GM21717 (cell line): ENCODE results near the gene WWOX.
"Not testable (repeated sequence)": the region's sequence is repeated elsewhere in the genome, so short reads cannot be mapped to it uniquely, and the experiment has no call there.

Experiments used
- ATAC-seq: cut with Tn5 transposase; IDR thresholded peaks from one replicate; pipeline ENCODE4 v1.9.1; 2021; ENCODE audit warnings: mild to moderate bottlenecking, moderate library complexity; ENCODE audit not compliant: unreplicated experiment

The WWOX gene

GRCh38 chr16:78099271-78100111 lies at the start of gene WWOX:
Gene WWOX, plus strand, starts transcription at chr16:78099654.
- ATAC-seq: peak; percentile 97

DNA sequence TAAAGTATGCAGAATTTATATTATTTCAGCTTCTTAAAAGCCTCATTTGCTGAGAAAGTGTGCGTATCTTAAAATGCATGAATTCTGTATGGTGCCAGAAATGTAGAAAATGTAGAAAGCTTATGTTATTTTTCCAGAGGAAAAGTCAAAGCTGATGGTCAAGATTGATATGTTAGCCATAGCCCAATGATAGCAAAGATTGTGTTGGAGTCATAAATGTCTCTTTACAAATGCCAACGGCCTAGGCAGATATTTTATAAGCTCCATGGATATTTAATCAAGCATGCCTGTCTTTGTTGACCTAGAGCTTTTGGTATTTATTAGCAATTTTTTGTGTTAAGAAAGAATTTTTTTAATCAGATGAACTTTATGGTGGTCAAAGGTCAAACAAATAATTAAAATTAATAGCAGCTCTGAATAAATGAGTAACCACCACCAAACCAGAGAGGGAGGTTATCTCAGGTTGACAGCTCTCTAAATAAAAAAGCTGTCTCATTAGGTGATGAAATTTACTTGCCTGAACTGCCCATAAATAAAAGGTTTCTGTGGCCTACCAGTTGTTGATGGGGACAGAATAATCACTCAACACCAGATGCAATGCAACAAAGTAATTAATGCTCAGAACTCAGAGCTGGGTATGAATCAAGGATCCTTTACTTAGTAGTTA lies 48.6 kb upstream of the WWOX start:
- ATAC-seq: no peak

DNA sequence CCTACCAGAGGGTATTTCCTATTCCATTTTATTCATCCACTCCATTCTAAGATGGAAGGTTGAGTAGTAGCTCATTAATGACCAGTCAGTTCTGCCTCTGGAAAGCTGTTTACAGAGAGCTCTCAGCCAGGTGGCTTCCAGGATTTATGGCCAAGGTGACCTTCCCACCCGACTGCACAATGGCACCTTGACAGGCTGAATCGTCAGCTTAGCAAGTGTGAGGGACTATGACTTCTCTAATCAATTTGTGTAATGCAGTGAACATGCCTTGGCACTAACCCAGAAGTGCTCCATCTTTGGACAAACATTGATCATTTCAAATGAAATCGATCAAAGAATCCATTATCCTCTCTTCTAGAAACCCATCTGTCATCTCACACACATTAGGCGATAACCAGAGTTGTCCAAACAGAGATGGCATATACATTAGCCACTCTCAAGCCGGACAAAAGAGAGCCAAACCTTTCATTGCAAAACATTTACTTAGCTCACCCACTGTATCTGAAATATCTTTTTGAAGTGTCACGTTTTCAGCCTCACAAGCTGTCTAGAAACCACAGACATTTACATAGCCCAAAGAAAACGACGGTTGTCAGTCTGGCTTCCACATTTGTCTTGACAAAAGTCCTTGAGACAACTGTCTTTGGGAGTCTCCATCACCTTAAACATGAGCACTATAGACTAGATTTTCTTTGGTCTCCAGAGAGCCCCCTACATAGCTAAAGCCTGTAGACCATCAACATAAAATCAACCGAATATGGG lies 41.5 kb upstream of the WWOX start:
- ATAC-seq: no peak

GRCh38 chr16:78059806-78060205 lies 39.6 kb upstream of the WWOX start:
- not testable (repeated sequence) for ATAC-seq

GRCh38 chr16:78060295-78060694 lies 39.2 kb upstream of the WWOX start:
- no peak for ATAC-seq

DNA sequence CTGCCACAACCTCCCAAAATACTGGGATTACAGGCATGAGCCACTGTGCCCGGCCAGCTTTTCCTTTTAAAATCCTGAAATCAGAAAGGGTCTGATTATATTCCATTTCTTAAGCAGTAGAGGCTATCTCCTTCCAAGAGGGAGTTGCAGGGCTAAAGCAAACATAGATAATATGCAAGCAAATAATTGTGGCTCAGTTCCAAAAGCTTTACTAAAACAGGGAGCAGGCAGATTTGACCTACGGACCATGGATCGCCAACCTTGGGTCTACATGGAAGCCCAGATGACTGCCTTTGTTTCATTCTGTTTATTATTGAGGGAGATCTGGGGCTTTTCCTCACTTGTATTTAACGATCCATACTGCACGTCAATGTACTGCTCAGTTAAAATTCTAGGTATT lies 38.6 kb upstream of the WWOX start:
- ATAC-seq: no peak

DNA sequence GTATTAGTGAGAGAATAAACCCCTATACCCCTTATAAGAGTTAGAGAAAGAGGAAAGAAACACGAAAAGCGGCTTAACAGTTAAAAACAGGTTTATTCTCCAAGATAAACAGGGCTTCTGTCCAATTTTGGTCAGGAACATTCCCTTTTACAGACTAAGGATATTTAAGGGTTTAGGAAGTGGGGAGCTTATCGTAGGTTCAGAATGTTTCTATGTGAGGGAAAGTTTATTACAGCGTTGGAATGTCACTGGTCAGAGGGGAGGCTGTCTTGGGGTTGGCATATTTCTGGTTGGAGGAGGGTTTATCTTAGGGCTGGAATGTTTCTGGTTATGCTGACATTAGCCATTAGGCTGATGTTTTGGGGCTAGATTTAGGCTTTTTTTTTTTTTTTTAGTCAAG lies 34.1 kb upstream of the WWOX start:
- no peak for ATAC-seq

DNA sequence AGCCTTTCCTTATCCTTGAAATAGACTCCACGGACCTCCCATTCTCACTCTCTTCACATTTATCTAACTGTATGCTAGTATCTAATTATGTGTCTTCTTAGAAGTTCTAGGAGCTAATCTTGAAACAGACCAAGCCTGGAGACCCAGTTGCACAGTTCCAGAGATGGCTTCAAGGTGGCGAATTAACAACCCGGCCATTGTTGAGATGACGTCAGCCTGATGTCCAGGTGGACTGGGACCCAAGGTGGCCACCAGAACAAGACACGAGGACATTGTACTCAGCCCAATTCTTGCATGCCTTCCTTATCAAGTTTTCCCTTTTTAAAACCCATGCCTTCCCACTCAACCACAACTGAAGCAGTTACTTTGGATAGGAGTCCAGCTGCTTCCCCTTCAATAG lies 29.5 kb upstream of the WWOX start:
- ATAC-seq: no peak

DNA sequence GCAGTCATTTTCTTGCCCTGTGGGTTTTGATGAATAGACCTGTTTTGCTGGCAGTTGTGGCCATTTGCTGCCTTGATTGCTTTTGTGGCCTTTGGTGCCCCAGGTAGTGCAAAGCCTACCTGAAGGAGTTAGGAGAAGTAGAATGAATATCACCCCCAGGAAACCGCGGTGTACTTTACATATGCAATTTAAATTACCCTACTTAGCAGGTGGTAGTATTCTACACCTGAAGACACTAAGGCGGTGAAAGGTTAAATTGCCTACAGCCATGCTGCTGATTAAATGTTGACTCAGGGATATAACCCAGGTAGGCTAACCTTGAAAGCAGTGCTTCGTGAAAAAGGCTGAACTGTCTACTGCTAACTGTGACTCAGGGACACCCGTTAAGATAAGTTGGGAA lies 27.2 kb upstream of the WWOX start:
- no peak for ATAC-seq

GRCh38 chr16:78075800-78076199 lies 23.7 kb upstream of the WWOX start:
- ATAC-seq: no peak

- ATAC-seq: no peak
Observed at GRCh38 chr16:78081341-78081740, 18.1 kb upstream of the WWOX start.

GRCh38 chr16:78091419-78091818 lies 8.0 kb upstream of the WWOX start:
- ATAC-seq: no peak

- no peak for ATAC-seq
Observed at GRCh38 chr16:78092758-78093157, 6.7 kb upstream of the WWOX start.

GRCh38 chr16:78094166-78094565 lies 5.3 kb upstream of the WWOX start:
- no peak for ATAC-seq

DNA sequence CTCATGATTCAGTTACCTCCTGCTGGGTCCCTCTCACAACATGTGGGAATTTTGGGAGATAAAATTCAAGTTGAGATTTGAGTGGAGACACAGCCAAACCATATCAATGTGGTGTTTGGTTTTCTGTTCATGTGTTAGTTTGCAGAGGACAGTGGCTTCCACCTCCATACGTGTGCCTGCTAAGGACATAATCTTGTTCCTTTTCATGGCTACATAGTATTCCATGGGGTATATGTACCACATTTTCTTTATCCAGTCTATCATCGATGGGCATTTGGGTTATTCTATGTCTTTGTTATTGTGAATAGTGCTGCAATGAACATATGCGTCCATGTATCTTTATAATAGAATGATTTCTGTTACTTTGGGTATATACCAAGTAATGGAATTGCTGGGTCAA lies 4.5 kb upstream of the WWOX start:
- no peak for ATAC-seq

DNA sequence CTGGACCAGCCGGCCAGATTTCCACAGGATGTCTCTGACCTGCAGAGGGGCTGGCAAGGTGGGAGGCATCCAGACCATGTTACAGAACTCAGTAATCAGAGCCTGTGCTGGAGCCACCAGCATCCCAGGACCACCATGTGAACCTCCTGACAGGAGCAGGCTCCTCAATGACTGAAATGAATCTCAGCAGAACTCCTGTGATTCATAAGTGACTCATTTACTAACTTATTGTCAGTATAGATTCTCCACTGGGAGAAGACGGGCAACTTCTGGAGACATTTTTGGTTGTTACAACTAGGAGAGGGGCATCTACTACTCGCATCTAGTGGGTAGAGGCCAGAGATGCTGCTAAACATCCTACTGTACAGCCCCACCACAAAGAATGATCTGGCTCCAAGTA lies 3.1 kb upstream of the WWOX start:
- ATAC-seq: no peak

- ATAC-seq: no peak
Observed at GRCh38 chr16:78097548-78097947, 1.9 kb upstream of the WWOX start.

DNA sequence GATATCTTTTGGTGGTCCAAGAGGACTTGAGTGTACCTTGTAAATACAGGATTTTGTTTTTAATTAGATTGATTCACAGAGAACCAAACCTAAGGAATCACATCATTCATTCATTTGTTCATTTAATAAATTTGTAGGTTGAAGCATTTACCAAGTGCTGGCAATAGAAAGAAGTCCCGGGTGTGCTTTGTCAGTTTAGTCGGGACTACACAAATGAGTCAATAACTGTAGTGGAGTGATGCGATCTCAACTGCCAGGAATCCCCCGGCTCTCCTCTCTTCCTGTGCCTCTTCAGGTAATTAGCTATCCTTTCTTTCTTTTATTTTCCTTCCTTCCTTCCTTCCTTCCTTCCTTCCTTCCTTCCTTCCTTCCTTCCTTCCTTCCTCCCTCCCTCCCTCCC lies 1.4 kb upstream of the WWOX start:
- no peak for ATAC-seq

GRCh38 chr16:78098595-78099270 lies 721 bp upstream of the WWOX start:
- ATAC-seq: no peak

GRCh38 chr16:78100112-78100467 lies 636 bp downstream of the WWOX start:
- ATAC-seq: peak; percentile 37

DNA sequence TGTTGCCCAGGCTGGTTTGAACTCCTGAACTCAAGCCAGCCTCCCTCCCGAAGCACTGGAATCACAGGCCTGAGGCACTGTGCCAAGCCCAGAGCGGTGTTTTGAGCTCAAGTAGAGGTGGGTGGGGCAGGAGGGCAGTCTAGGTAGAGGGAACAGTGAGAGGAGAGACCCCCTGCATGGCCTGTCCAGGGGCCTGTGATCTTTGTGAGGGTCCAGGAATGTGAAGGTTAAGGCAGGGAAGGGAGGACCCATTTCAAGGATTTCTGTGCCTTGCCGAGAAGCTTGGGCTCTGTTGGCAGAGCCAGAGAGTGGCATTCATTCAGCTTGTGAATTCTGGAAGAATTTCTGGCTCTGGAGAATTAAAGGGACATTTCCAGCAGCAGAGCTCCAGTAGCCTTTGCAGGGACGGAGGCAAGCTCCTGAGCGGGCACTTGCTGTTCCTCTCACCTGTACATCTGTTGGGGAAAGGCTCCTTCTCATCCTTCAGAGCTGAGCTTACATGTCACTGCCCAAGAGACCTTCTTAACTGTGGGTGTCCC lies 2.7 kb downstream of the WWOX start:
- ATAC-seq: no peak
